HEK293 (cell line): Measurements from ENCODE around the gene SAMD14.

Experiments used
- CTCF ChIP-seq: fragments of 450-650 bp; formaldehyde crosslinking; IDR thresholded peaks from 2 replicates; pipeline ENCODE4 v1.5.1; 2016; ENCODE audit warnings: missing biosample characterization, missing genetic modification characterization
- GLI4 ChIP-seq: fragments of 450-650 bp; formaldehyde crosslinking; IDR thresholded peaks from 2 replicates; pipeline ENCODE4 v1.5.1; 2016; ENCODE audit warnings: missing biosample characterization, missing genetic modification characterization
- HOXA7 ChIP-seq: sonication (generic); formaldehyde crosslinking; IDR thresholded peaks from 2 replicates; pipeline ENCODE4 v1.8.1; 2022; ENCODE audit warnings: missing genetic modification reagents, borderline replicate concordance
- MEIS1 ChIP-seq: sonication (generic); formaldehyde crosslinking; IDR thresholded peaks from 2 replicates; pipeline ENCODE4 v1.8.1; 2022; ENCODE audit warnings: missing genetic modification reagents, mild to moderate bottlenecking, borderline replicate concordance
- ZFP3 ChIP-seq: fragments of 450-650 bp; formaldehyde crosslinking; IDR thresholded peaks from 2 replicates; pipeline ENCODE4 v1.5.1; 2016; ENCODE audit warnings: low read depth, missing biosample characterization, missing genetic modification characterization
- ZNF138 ChIP-seq: fragments of 450-650 bp; formaldehyde crosslinking; IDR thresholded peaks from 2 replicates; pipeline ENCODE4 v1.5.1; 2016; ENCODE audit warnings: missing biosample characterization, missing genetic modification characterization, borderline replicate concordance
- ZNF274 ChIP-seq, 2 experiments: fragments of 200-500 bp in 1 of 2; fragments of 450-650 bp in 1 of 2; sonication (Bioruptor generic) in 1 of 2; formaldehyde crosslinking in 1 of 2; IDR thresholded peaks; 2 replicates each; pipeline versions ENCODE4 v1.5.1 to v1.6.1; 2014 to 2016; ENCODE audit warnings: borderline replicate concordance in 1 of 2, inconsistent platforms in 1 of 2, low read length in 1 of 2, missing biosample characterization in 1 of 2, missing genetic modification characterization in 1 of 2
- ZNF610 ChIP-seq: fragments of 450-650 bp; formaldehyde crosslinking; IDR thresholded peaks from 2 replicates; pipeline ENCODE4 v1.5.1; 2016; ENCODE audit warnings: missing biosample characterization, missing genetic modification characterization, borderline replicate concordance
- ZNF660 ChIP-seq: fragments of 450-650 bp; IDR thresholded peaks from 2 replicates; pipeline ENCODE4 v1.5.1; 2018; ENCODE audit warnings: missing biosample characterization, mild to moderate bottlenecking, missing genetic modification characterization
- ZNF677 ChIP-seq: fragments of 450-650 bp; IDR thresholded peaks from 2 replicates; pipeline ENCODE4 v1.5.0; 2018; ENCODE audit warnings: missing biosample characterization, mild to moderate bottlenecking, missing genetic modification characterization, moderate library complexity

- TF ChIP-seq CTCF (tag by site-specific recombination) (no peak), ZNF610 (tag by site-specific recombination) (no peak), ZNF660 (tag by site-specific recombination) (no peak), ZFP3 (tag by site-specific recombination) (no peak), ZNF677 (tag by site-specific recombination) (no peak), ZNF274 (IDR thresholded peaks at IDR 0.05; ENCODE audit: low read length) (no peak), ZNF274 (tag by site-specific recombination; IDR thresholded peaks at IDR 0.05; ENCODE audit: borderline replicate concordance) (no peak), ZNF138 (tag by site-specific recombination) (no peak), MEIS1 (CRISPR knock-in tag) (no peak), HOXA7 (no peak), GLI4 (tag by site-specific recombination) (no peak)
These were observed 48.2 kb downstream of the SAMD14 start for GRCh38 chr17:50081757-50082156.
